Fibroblast of lung (primary cell): ENCODE results near the gene GSTM3.

Experiments used
- CTCF ChIP-seq, 2 donors: IDR thresholded peaks in 1 of 2; conservative IDR thresholded peaks in 1 of 2; 1 replicate in 1 of 2; 2 replicates in 1 of 2; pipeline ENCODE4 v1.5.1; 2011 to 2012; ENCODE audit warnings: low read length in 2 of 2, control low read depth in 1 of 2, inconsistent platforms in 1 of 2, low read depth in 1 of 2, mild to moderate bottlenecking in 1 of 2
- EZH2 ChIP-seq: IDR thresholded peaks from 2 replicates; pipeline ENCODE4 v1.5.1; 2012; ENCODE audit warnings: low read length, control low read depth, mild to moderate bottlenecking; ENCODE audit errors: missing control alignments

GRCh38 chr1:109760581-109761226 is 19.9 kb upstream of the GSTM3 start:
- TF ChIP-seq CTCF (conservative IDR thresholded peaks at IDR 0.05 in 1 of 2, IDR thresholded peaks at IDR 0.05 in 1 of 2; ENCODE audit: low read depth in 1 of 2, low read length in 2 of 2) (no peak), EZH2 (no peak)
